ENCODE data around the gene MGRN1.

Gene MGRN1

DNA sequence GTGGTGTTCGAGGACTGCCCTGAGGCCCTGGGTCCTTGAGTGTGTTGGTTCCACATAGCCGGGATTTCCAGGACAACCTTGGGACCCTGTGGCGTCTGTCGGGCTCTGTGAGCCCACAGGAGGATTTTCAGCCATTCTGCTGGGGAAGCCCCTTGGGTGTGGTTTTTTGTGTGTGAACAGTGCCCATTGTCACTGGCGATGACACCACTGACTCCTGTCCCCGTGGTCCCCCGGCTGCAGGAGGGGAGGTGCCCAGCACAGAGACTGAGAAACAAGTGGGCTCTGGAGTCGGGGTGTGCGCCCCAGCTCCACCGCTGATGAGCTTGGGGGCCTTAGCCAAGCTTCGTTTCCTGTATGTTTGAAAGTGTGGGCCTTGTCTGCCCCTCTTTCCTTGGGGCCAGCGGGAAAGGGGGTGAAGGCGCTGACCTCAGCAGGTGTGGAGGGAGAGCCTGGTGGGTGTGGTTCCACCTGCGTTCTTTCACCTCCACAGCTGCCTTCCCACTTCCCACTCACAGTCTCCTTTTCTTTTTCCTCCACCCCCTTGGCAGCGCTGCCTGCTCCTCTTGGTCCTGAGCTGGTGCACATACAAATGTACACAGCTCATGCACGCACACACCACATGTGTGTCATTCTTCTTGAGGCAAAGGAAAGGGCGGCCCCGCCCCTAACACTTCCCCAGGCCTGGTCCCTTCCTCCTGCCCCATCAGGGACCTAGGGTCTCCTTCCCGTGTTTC is 16.1 kb downstream of the MGRN1 start:
- no peak for DNase-seq (ENCODE audit: low spot score)
- TF ChIP-seq, protein P1, sequence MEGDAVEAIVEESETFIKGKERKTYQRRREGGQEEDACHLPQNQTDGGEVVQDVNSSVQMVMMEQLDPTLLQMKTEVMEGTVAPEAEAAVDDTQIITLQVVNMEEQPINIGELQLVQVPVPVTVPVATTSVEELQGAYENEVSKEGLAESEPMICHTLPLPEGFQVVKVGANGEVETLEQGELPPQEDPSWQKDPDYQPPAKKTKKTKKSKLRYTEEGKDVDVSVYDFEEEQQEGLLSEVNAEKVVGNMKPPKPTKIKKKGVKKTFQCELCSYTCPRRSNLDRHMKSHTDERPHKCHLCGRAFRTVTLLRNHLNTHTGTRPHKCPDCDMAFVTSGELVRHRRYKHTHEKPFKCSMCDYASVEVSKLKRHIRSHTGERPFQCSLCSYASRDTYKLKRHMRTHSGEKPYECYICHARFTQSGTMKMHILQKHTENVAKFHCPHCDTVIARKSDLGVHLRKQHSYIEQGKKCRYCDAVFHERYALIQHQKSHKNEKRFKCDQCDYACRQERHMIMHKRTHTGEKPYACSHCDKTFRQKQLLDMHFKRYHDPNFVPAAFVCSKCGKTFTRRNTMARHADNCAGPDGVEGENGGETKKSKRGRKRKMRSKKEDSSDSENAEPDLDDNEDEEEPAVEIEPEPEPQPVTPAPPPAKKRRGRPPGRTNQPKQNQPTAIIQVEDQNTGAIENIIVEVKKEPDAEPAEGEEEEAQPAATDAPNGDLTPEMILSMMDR (IDR thresholded peaks at IDR 0.05; ENCODE audit: borderline replicate concordance, control extremely low read depth, extremely low read depth, insufficient read depth, missing control alignments), result no peak
- in situ Hi-C loops (cut with MboI; ENCODE audit: low sequenced_read_pairs, unreplicated experiment), result no loop called here

- in situ Hi-C loops (cut with MboI; ENCODE audit: low sequenced_read_pairs, unreplicated experiment), result no loop called here
Observed at GRCh38 chr16:4641306-4641687, 16.7 kb downstream of the MGRN1 start.

DNA sequence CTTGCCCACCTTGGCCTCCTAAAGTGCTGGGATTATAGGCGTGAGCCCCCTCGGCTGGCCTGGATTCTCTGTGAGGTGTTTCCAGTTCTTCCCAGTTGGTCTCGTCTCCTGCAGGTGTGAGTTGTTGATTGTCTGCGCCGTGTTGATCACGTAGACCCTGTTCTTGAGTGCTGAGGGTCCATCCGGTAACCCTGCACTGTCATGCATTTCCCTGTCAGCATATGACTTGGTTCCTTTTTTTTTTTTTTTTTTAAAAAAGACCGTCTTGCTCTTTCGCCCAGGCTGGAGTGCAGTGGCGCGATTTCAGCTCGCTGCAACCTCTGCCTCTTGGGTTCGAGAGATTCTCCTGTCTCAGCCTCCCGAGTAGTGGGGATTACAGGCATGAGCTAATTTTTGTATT is 17.3 kb downstream of the MGRN1 start:
- in situ Hi-C loops (cut with MboI; ENCODE audit: low sequenced_read_pairs, unreplicated experiment), result no loop called here
- DNase-seq (ENCODE audit: low spot score), result no peak

More at GRCh38 chr16:4641306-4641687, 16.7 kb downstream of the MGRN1 start:
- TF ChIP-seq, protein P1 (IDR thresholded peaks at IDR 0.05; ENCODE audit: borderline replicate concordance, control extremely low read depth, extremely low read depth, insufficient read depth, missing control alignments), result no peak
- no peak for DNase-seq (ENCODE audit: low spot score)

GRCh38 chr16:4646773-4647643 is 22.4 kb downstream of the MGRN1 start:
- no peak for DNase-seq (ENCODE audit: low spot score)
- in situ Hi-C loops (cut with MboI; ENCODE audit: low sequenced_read_pairs, unreplicated experiment), result no loop called here

More for the DNA sequence above, 17.3 kb downstream of the MGRN1 start:
- TF ChIP-seq, protein P1 (IDR thresholded peaks at IDR 0.05; ENCODE audit: borderline replicate concordance, control extremely low read depth, extremely low read depth, insufficient read depth, missing control alignments), result no peak

GRCh38 chr16:4647644-4647980 is 23.0 kb downstream of the MGRN1 start:
- TF ChIP-seq, protein P1 (IDR thresholded peaks at IDR 0.05; ENCODE audit: borderline replicate concordance, control extremely low read depth, extremely low read depth, insufficient read depth, missing control alignments), result no peak
- DNase-seq (ENCODE audit: low spot score), result no peak
- in situ Hi-C loops (cut with MboI; ENCODE audit: low sequenced_read_pairs, unreplicated experiment), result no loop called here

More at GRCh38 chr16:4646773-4647643, 22.4 kb downstream of the MGRN1 start:
- TF ChIP-seq, protein P1 (IDR thresholded peaks at IDR 0.05; ENCODE audit: borderline replicate concordance, control extremely low read depth, extremely low read depth, insufficient read depth, missing control alignments), result no peak

DNA sequence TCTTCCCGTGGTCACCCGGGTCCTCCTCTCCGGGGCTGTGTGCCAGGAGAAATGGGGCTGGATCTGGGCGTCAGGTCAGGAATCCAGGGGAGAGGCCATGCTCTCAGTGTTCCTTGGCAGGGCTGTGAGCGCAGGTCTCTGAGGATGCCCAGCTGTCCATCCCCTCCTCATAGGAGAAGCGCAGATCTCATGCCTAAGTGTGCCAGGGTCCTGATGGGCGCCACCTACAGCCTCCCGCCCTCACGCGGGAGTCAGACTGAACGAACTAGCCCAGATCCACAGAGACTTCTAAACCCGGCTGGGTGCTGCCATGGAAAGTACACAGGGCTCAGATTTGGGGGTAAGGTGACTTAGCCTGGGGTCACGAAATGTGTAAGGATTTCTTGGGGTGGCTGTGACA is 24.3 kb downstream of the MGRN1 start:
- DNase-seq (ENCODE audit: low spot score), result no peak
- TF ChIP-seq, protein P1 (IDR thresholded peaks at IDR 0.05; ENCODE audit: borderline replicate concordance, control extremely low read depth, extremely low read depth, insufficient read depth, missing control alignments), result no peak
- in situ Hi-C loops (cut with MboI; ENCODE audit: low sequenced_read_pairs, unreplicated experiment), result no loop called here

Measured in GM13976 (cell line).